Stomach smooth muscle (tissue), 2 donors: Measurements from ENCODE around the gene CTAG1A.
"Not testable (repeated sequence)": the region's sequence is repeated elsewhere in the genome, so short reads cannot be mapped to it uniquely, and the experiment has no call there.

ENCODE experiments used
- H3K27ac ChIP-seq: one replicate; pipeline ENCODE4 v1.7.0; 2013; ENCODE audit warnings: mild to moderate bottlenecking, low read length, inconsistent platforms
- H3K27me3 ChIP-seq, 2 donors: one replicate each; pipeline ENCODE4 v1.7.0; 2013; ENCODE audit warnings: low read length in 2 of 2; ENCODE audit not compliant: insufficient read depth in 2 of 2, control insufficient read depth in 1 of 2
- H3K36me3 ChIP-seq, 2 donors: one replicate each; pipeline ENCODE4 v1.7.0; 2013; ENCODE audit warnings: low read length in 2 of 2; ENCODE audit not compliant: control insufficient read depth in 2 of 2, insufficient read depth in 2 of 2
- H3K4me1 ChIP-seq: one replicate; pipeline ENCODE4 v1.7.0; 2013; ENCODE audit warnings: low read length; ENCODE audit not compliant: control insufficient read depth, insufficient read depth
- H3K4me3 ChIP-seq, 2 donors: one replicate each; pipeline ENCODE4 v1.7.0; 2013; ENCODE audit warnings: low read length in 2 of 2
- H3K9ac ChIP-seq, 2 donors: one replicate each; pipeline ENCODE4 v1.7.0; 2013; ENCODE audit warnings: low read length in 2 of 2, mild to moderate bottlenecking in 1 of 2
- H3K9me3 ChIP-seq, 2 donors: one replicate each; pipeline ENCODE4 v1.7.0; 2013; ENCODE audit warnings: low read length in 2 of 2; ENCODE audit not compliant: control insufficient read depth in 2 of 2
- donor health status: healthy.
- donor health status: Pancreatic carcinoma.

The CTAG1A gene

GRCh38 chrX:154599531-154599930 lies 14.6 kb downstream of the CTAG1A start:
- Histone ChIP-seq H3K4me3 (no peak overlapping the region), H3K4me1 (no peaks in the 10 kb centered on the region), H3K27me3 (peaks cover 0 to 10% of the 10 kb centered on the region in 2 donors), H3K9ac (no peak overlapping the region), H3K36me3 (no peaks in the 10 kb centered on the region), H3K9me3 (no peaks in the 10 kb centered on the region), H3K27ac (no peak overlapping the region)

GRCh38 chrX:154600759-154601374 lies 15.9 kb downstream of the CTAG1A start:
- no peak overlapping the region for H3K4me3 ChIP-seq
- H3K36me3 ChIP-seq = no peaks in the 10 kb centered on the region
- no peak overlapping the region for H3K27ac ChIP-seq
- no peaks in the 10 kb centered on the region for H3K4me1 ChIP-seq
- no peaks in the 10 kb centered on the region for H3K9me3 ChIP-seq
- peaks cover 0 to 8% of the 10 kb centered on the region in 2 donors for H3K27me3 ChIP-seq
- H3K9ac ChIP-seq = no peak overlapping the region

- Histone ChIP-seq H3K27ac (no peak overlapping the region), H3K27me3 (peaks cover 0 to 8% of the 10 kb centered on the region in 2 donors), H3K4me3 (no peak overlapping the region), H3K36me3 (no peaks in the 10 kb centered on the region), H3K9ac (no peak overlapping the region), H3K9me3 (no peaks in the 10 kb centered on the region), H3K4me1 (no peaks in the 10 kb centered on the region)
These were observed 17.3 kb downstream of the CTAG1A start for GRCh38 chrX:154602226-154602625.

GRCh38 chrX:154602766-154603437 lies 18.0 kb downstream of the CTAG1A start:
- no peaks in the 10 kb centered on the region for H3K4me1 ChIP-seq
- no peak overlapping the region for H3K27ac ChIP-seq
- no peaks in the 10 kb centered on the region for H3K36me3 ChIP-seq
- H3K27me3 ChIP-seq = peaks cover 0 to 6% of the 10 kb centered on the region in 2 donors
- no peaks in the 10 kb centered on the region for H3K9me3 ChIP-seq
- H3K4me3 ChIP-seq = no peak overlapping the region
- H3K9ac ChIP-seq = no peak overlapping the region

GRCh38 chrX:154603438-154604430 lies 18.8 kb downstream of the CTAG1A start:
- no peaks in the 10 kb centered on the region for H3K9me3 ChIP-seq
- H3K4me3 ChIP-seq = no peak overlapping the region
- no peaks in the 10 kb centered on the region for H3K4me1 ChIP-seq
- no peak overlapping the region for H3K27ac ChIP-seq
- H3K9ac ChIP-seq = no peak overlapping the region
- peaks cover 0 to 6% of the 10 kb centered on the region in 2 donors for H3K27me3 ChIP-seq
- H3K36me3 ChIP-seq = no peaks in the 10 kb centered on the region

- Histone ChIP-seq H3K4me3 (no peak overlapping the region), H3K27me3 (peaks cover 0 to 2% of the 10 kb centered on the region in 2 donors), H3K27ac (no peak overlapping the region), H3K9me3 (no peaks in the 10 kb centered on the region), H3K9ac (no peak overlapping the region), H3K4me1 (no peaks in the 10 kb centered on the region), H3K36me3 (no peaks in the 10 kb centered on the region)
These were observed 20.6 kb downstream of the CTAG1A start for GRCh38 chrX:154605566-154605965.

GRCh38 chrX:154607370-154607769 lies 22.4 kb downstream of the CTAG1A start:
- Histone ChIP-seq H3K4me1 (no peaks in the 10 kb centered on the region), H3K27ac (no peak overlapping the region), H3K36me3 (no peaks in the 10 kb centered on the region), H3K9me3 (no peaks in the 10 kb centered on the region), H3K9ac (no peak overlapping the region), H3K4me3 (no peak overlapping the region), H3K27me3 (peaks cover 0 to 2% of the 10 kb centered on the region in 2 donors)

- H3K36me3 ChIP-seq, H3K9ac ChIP-seq, H3K27me3 ChIP-seq, H3K4me1 ChIP-seq, H3K27ac ChIP-seq, H3K4me3 ChIP-seq, H3K9me3 ChIP-seq: not testable (repeated sequence)
These were observed 23.0 kb downstream of the CTAG1A start for GRCh38 chrX:154607976-154608375.

GRCh38 chrX:154608823-154609222 lies 23.9 kb downstream of the CTAG1A start:
- H3K27me3 ChIP-seq, H3K9me3 ChIP-seq, H3K4me3 ChIP-seq, H3K9ac ChIP-seq, H3K27ac ChIP-seq, H3K4me1 ChIP-seq, H3K36me3 ChIP-seq: not testable (repeated sequence)

- not testable (repeated sequence) for H3K27me3 ChIP-seq, H3K4me3 ChIP-seq, H3K9me3 ChIP-seq, H3K36me3 ChIP-seq, H3K4me1 ChIP-seq, H3K9ac ChIP-seq, H3K27ac ChIP-seq
These were observed 26.2 kb downstream of the CTAG1A start for GRCh38 chrX:154611146-154611545.
